GM18951 (cell line): Measurements from ENCODE around the gene COPS4.

Experiments
- POLR2A ChIP-seq: IDR thresholded peaks from 4 replicates; pipeline ENCODE4 v1.6.1; 2011; ENCODE audit warnings: mild to moderate bottlenecking; ENCODE audit not compliant: insufficient read length, insufficient read depth; ENCODE audit errors: extremely low read depth
- in situ Hi-C: fragments of 300-500 bp; cut with MboI; formaldehyde crosslinking; loops from one replicate; pipeline ENCODE4 v1.12.0; 2022; ENCODE audit warnings: low sequenced_read_pairs, mixed read lengths, inconsistent platforms; ENCODE audit not compliant: unreplicated experiment

The COPS4 gene

GRCh38 chr4:83112231-83112630 is 77.2 kb downstream of the COPS4 start:
- peak; percentile 24 for TF ChIP-seq POLR2A
- in situ Hi-C loops: no loop called here

DNA sequence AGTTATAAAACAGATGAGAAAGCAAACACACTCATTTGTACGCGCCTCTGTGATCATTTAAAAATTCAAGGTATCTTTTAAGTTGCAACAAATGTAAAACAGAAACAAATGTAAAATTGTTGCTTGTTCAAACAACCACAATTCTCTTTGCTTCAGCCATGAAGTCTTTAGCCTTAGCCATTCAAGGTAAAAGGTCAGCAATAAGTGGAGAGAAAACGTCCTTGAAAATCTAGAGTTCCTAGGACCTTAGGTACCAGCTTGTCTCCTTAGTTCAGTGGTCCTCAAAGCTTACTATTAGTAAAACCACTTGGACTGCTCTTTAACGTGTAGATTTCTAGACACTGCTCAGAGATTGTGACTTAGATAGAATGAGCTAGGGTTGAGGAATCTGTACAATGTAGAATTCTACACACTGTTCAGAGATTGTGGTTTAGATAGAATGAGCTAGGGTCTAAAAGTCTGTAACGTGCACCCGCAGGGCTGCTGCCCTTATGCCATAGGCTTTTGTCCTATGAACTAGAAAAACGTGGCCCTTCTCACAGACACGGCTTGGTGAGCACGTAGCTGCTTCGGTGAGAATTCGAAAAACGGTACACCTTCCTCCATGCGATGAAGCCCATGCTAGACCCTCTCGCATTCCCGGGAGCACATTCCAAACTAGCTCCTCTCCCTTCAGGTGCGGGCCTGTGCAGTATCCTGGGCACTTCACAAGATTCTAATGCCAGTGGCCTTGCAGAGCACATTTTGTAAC is 77.9 kb downstream of the COPS4 start:
- TF ChIP-seq POLR2A: peak; percentile 51
- in situ Hi-C loops: no loop called here

GRCh38 chr4:83113429-83113786 is 78.4 kb downstream of the COPS4 start:
- TF ChIP-seq POLR2A: peak; percentile 3

DNA sequence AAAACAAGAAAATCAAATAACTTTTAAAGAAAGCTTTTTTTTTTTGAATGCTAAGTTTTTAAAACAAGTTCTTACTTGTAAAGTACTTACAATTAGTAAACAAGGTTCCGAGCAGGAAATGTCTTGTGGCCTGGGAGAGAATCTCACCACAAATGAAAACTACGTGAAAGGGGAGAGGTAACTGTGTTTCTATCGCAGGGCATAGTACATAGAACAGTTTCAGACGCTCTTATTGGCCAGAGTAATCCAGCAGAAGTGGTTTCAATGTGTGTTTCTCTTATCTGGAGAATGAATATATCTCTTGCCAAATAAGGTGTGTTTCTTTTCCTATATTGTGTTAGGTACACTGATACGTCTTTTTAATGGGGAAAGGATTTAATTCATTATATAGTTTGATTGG is 79.6 kb downstream of the COPS4 start, which contains the start of gene PLAC8:
TSS of gene PLAC8 (minus strand) at position 154 of the 400 bp plus-strand sequence. CDS start 6,808 bp downstream, outside the sequence.
- in situ Hi-C loops: no loop called here

More at GRCh38 chr4:83113429-83113786, 78.4 kb downstream of the COPS4 start:
- in situ Hi-C loops: no loop called here

GRCh38 chr4:83115000-83115399 is 80.0 kb downstream of the COPS4 start:
- no peak for TF ChIP-seq POLR2A
- in situ Hi-C loops: no loop called here

More for the DNA sequence above, 79.6 kb downstream of the COPS4 start, which contains the start of gene PLAC8:
- TF ChIP-seq POLR2A: peak; percentile 55

- TF ChIP-seq POLR2A: no peak
- in situ Hi-C loops: no loop called here
Measured at GRCh38 chr4:83115656-83116285, 80.8 kb downstream of the COPS4 start.

- in situ Hi-C loops: no loop called here
- TF ChIP-seq POLR2A: no peak
Measured at GRCh38 chr4:83118869-83119268, 83.9 kb downstream of the COPS4 start.

DNA sequence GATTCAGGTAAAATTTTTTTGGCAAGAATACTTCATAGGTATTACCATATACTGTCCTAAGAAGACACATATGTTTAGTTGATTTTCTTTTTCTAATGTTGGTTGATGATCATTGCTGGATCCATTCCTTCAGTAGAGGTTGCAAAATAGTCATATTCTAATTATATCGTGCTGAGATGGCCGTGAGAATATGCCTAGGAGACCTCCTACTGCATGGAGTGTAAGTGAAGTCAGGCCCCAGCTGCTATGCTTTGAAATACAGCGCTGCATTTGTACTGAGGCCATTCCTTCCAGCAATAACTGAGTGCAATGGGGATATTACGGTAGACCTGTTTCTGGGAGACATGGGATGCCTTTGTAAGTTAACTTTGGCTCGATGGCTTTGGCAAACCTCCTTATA is 86.3 kb downstream of the COPS4 start:
- in situ Hi-C loops: no loop called here
- no peak for TF ChIP-seq POLR2A

GRCh38 chr4:83124111-83124780 is 89.3 kb downstream of the COPS4 start:
- in situ Hi-C loops: no loop called here
- TF ChIP-seq POLR2A: no peak
